Measurements from ENCODE around the gene REPS1.

The REPS1 gene

GRCh38 chr6:138964012-138964411 lies 24.0 kb downstream of the REPS1 start:
- Histone ChIP-seq H3K79me2 (ENCODE audit: control insufficient read depth, insufficient read depth, low read length) (peaks cover 36% of the 10 kb centered on the region), H3K18ac (ENCODE audit: low read length) (no peak overlapping the region), H2BK120ac (ENCODE audit: low read depth, low read length) (no peak overlapping the region), H2BK5ac (ENCODE audit: low read length) (no peak overlapping the region), H3K27me3 (ENCODE audit: insufficient read depth, low read length, poor library complexity) (no peaks in the 10 kb centered on the region), H3K36me3 (ENCODE audit: control insufficient read depth, insufficient read depth, low read length) (no peaks in the 10 kb centered on the region), H4K8ac (ENCODE audit: low read depth, low read length) (no peak overlapping the region), H4K5ac (ENCODE audit: low read length) (no peak overlapping the region), H3K9ac (ENCODE audit: low read length) (no peak overlapping the region), H3K4me1 (ENCODE audit: control insufficient read depth, low read depth, low read length) (no peaks in the 10 kb centered on the region), H2BK15ac (replicated peaks; ENCODE audit: low read depth) (no peak overlapping the region), H3K56ac (ENCODE audit: low read length) (no peak overlapping the region), H2AK5ac (ENCODE audit: low read length) (no peak overlapping the region), H3K79me1 (ENCODE audit: low read length) (peaks cover 6% of the 10 kb centered on the region), H3K23ac (ENCODE audit: low read length) (no peak overlapping the region), H3K4ac (ENCODE audit: low read depth, low read length) (no peak overlapping the region), H3K4me3 (ENCODE audit: low read length) (no peak overlapping the region), H3K27ac (ENCODE audit: low read depth, low read length) (no peak overlapping the region), H3K4me2 (ENCODE audit: low read length) (no peak overlapping the region)
- no peak for DNase-seq
- WGBS (ENCODE audit: extremely low coverage, insufficient coverage, low lambda C conversion rate), result no CpG with 5 or more reads among the region's 1 CpG

- WGBS (ENCODE audit: extremely low coverage, insufficient coverage, low lambda C conversion rate), result 100% methylated on average over 1 of the region's 3 CpGs
- Histone ChIP-seq H2BK15ac (replicated peaks; ENCODE audit: low read depth) (no peak overlapping the region), H3K4ac (ENCODE audit: low read depth, low read length) (no peak overlapping the region), H4K5ac (ENCODE audit: low read length) (no peak overlapping the region), H2BK5ac (ENCODE audit: low read length) (no peak overlapping the region), H3K27me3 (ENCODE audit: insufficient read depth, low read length, poor library complexity) (no peaks in the 10 kb centered on the region), H3K4me2 (ENCODE audit: low read length) (no peak overlapping the region), H4K8ac (ENCODE audit: low read depth, low read length) (no peak overlapping the region), H3K27ac (ENCODE audit: low read depth, low read length) (no peak overlapping the region), H3K23ac (ENCODE audit: low read length) (no peak overlapping the region), H3K18ac (ENCODE audit: low read length) (no peak overlapping the region), H3K4me1 (ENCODE audit: control insufficient read depth, low read depth, low read length) (no peaks in the 10 kb centered on the region), H3K56ac (ENCODE audit: low read length) (no peak overlapping the region), H2AK5ac (ENCODE audit: low read length) (no peak overlapping the region), H3K79me2 (ENCODE audit: control insufficient read depth, insufficient read depth, low read length) (peaks cover 36% of the 10 kb centered on the region), H3K36me3 (ENCODE audit: control insufficient read depth, insufficient read depth, low read length) (no peaks in the 10 kb centered on the region), H2BK120ac (ENCODE audit: low read depth, low read length) (no peak overlapping the region), H3K4me3 (ENCODE audit: low read length) (no peak overlapping the region), H3K9ac (ENCODE audit: low read length) (no peak overlapping the region), H3K79me1 (ENCODE audit: low read length) (peaks cover 6% of the 10 kb centered on the region)
- DNase-seq, result no peak
These were observed 24.5 kb downstream of the REPS1 start for GRCh38 chr6:138963531-138963930.

- peaks cover 6% of the 10 kb centered on the region for H3K79me1 ChIP-seq (ENCODE audit: low read length)
- H3K18ac ChIP-seq (ENCODE audit: low read length), result no peak overlapping the region
- H3K9ac ChIP-seq (ENCODE audit: low read length), result no peak overlapping the region
- no peaks in the 10 kb centered on the region for H3K36me3 ChIP-seq (ENCODE audit: control insufficient read depth, insufficient read depth, low read length)
- no peaks in the 10 kb centered on the region for H3K4me1 ChIP-seq (ENCODE audit: control insufficient read depth, low read depth, low read length)
- no peak overlapping the region for H3K56ac ChIP-seq (ENCODE audit: low read length)
- H3K27ac ChIP-seq (ENCODE audit: low read depth, low read length), result no peak overlapping the region
- H3K23ac ChIP-seq (ENCODE audit: low read length), result no peak overlapping the region
- no peak overlapping the region for H2BK15ac ChIP-seq (replicated peaks; ENCODE audit: low read depth)
- no peak overlapping the region for H3K4me2 ChIP-seq (ENCODE audit: low read length)
- no peak overlapping the region for H4K8ac ChIP-seq (ENCODE audit: low read depth, low read length)
- H4K5ac ChIP-seq (ENCODE audit: low read length), result no peak overlapping the region
- peaks cover 37% of the 10 kb centered on the region for H3K79me2 ChIP-seq (ENCODE audit: control insufficient read depth, insufficient read depth, low read length)
- no peak overlapping the region for H2AK5ac ChIP-seq (ENCODE audit: low read length)
- WGBS (ENCODE audit: extremely low coverage, insufficient coverage, low lambda C conversion rate), result 100% methylated on average over 2 of the region's 3 CpGs
- H3K4me3 ChIP-seq (ENCODE audit: low read length), result no peak overlapping the region
- no peak for DNase-seq
- no peak overlapping the region for H2BK5ac ChIP-seq (ENCODE audit: low read length)
- no peak overlapping the region for H2BK120ac ChIP-seq (ENCODE audit: low read depth, low read length)
- no peaks in the 10 kb centered on the region for H3K27me3 ChIP-seq (ENCODE audit: insufficient read depth, low read length, poor library complexity)
- no peak overlapping the region for H3K4ac ChIP-seq (ENCODE audit: low read depth, low read length)
These were observed 24.9 kb downstream of the REPS1 start for GRCh38 chr6:138963119-138963518.

GRCh38 chr6:138959521-138959920 lies 28.5 kb downstream of the REPS1 start:
- no peaks in the 10 kb centered on the region for H3K36me3 ChIP-seq (ENCODE audit: control insufficient read depth, insufficient read depth, low read length)
- WGBS (ENCODE audit: extremely low coverage, insufficient coverage, low lambda C conversion rate), result no CpG with 5 or more reads among the region's 3 CpGs
- H3K79me2 ChIP-seq (ENCODE audit: control insufficient read depth, insufficient read depth, low read length), result peaks cover 28% of the 10 kb centered on the region
- no peaks in the 10 kb centered on the region for H3K27me3 ChIP-seq (ENCODE audit: insufficient read depth, low read length, poor library complexity)
- no peak overlapping the region for H3K56ac ChIP-seq (ENCODE audit: low read length)
- no peak overlapping the region for H3K27ac ChIP-seq (ENCODE audit: low read depth, low read length)
- H2BK15ac ChIP-seq (replicated peaks; ENCODE audit: low read depth), result no peak overlapping the region
- H4K8ac ChIP-seq (ENCODE audit: low read depth, low read length), result no peak overlapping the region
- peaks cover 5% of the 10 kb centered on the region for H3K79me1 ChIP-seq (ENCODE audit: low read length)
- no peak for DNase-seq
- no peak overlapping the region for H2AK5ac ChIP-seq (ENCODE audit: low read length)
- no peak overlapping the region for H2BK120ac ChIP-seq (ENCODE audit: low read depth, low read length)
- no peak overlapping the region for H3K4me3 ChIP-seq (ENCODE audit: low read length)
- H3K18ac ChIP-seq (ENCODE audit: low read length), result no peak overlapping the region
- no peak overlapping the region for H4K5ac ChIP-seq (ENCODE audit: low read length)
- H3K4me2 ChIP-seq (ENCODE audit: low read length), result no peak overlapping the region
- H3K4ac ChIP-seq (ENCODE audit: low read depth, low read length), result no peak overlapping the region
- no peak overlapping the region for H3K9ac ChIP-seq (ENCODE audit: low read length)
- no peak overlapping the region for H2BK5ac ChIP-seq (ENCODE audit: low read length)
- H3K4me1 ChIP-seq (ENCODE audit: control insufficient read depth, low read depth, low read length), result no peaks in the 10 kb centered on the region
- H3K23ac ChIP-seq (ENCODE audit: low read length), result no peak overlapping the region

GRCh38 chr6:138958595-138958994 lies 29.5 kb downstream of the REPS1 start:
- peaks cover 28% of the 10 kb centered on the region for H3K79me2 ChIP-seq (ENCODE audit: control insufficient read depth, insufficient read depth, low read length)
- H3K36me3 ChIP-seq (ENCODE audit: control insufficient read depth, insufficient read depth, low read length), result no peaks in the 10 kb centered on the region
- H3K4me1 ChIP-seq (ENCODE audit: control insufficient read depth, low read depth, low read length), result no peaks in the 10 kb centered on the region
- no peak overlapping the region for H4K8ac ChIP-seq (ENCODE audit: low read depth, low read length)
- no peak overlapping the region for H3K27ac ChIP-seq (ENCODE audit: low read depth, low read length)
- H3K9ac ChIP-seq (ENCODE audit: low read length), result no peak overlapping the region
- no peak overlapping the region for H3K18ac ChIP-seq (ENCODE audit: low read length)
- H2AK5ac ChIP-seq (ENCODE audit: low read length), result no peak overlapping the region
- no peak for DNase-seq
- no peak overlapping the region for H3K4ac ChIP-seq (ENCODE audit: low read depth, low read length)
- H3K79me1 ChIP-seq (ENCODE audit: low read length), result peaks cover 5% of the 10 kb centered on the region
- no peak overlapping the region for H3K4me2 ChIP-seq (ENCODE audit: low read length)
- H2BK5ac ChIP-seq (ENCODE audit: low read length), result no peak overlapping the region
- no peak overlapping the region for H2BK15ac ChIP-seq (replicated peaks; ENCODE audit: low read depth)
- H3K23ac ChIP-seq (ENCODE audit: low read length), result no peak overlapping the region
- H3K4me3 ChIP-seq (ENCODE audit: low read length), result no peak overlapping the region
- WGBS (ENCODE audit: extremely low coverage, insufficient coverage, low lambda C conversion rate), result no CpG with 5 or more reads among the region's 1 CpG
- H3K27me3 ChIP-seq (ENCODE audit: insufficient read depth, low read length, poor library complexity), result no peaks in the 10 kb centered on the region
- H3K56ac ChIP-seq (ENCODE audit: low read length), result no peak overlapping the region
- H2BK120ac ChIP-seq (ENCODE audit: low read depth, low read length), result no peak overlapping the region
- no peak overlapping the region for H4K5ac ChIP-seq (ENCODE audit: low read length)

- H4K8ac ChIP-seq (ENCODE audit: low read depth, low read length), result no peak overlapping the region
- no peak for DNase-seq
- H2AK5ac ChIP-seq (ENCODE audit: low read length), result no peak overlapping the region
- no peak overlapping the region for H3K4me3 ChIP-seq (ENCODE audit: low read length)
- no peak overlapping the region for H4K5ac ChIP-seq (ENCODE audit: low read length)
- H3K56ac ChIP-seq (ENCODE audit: low read length), result no peak overlapping the region
- H3K79me2 ChIP-seq (ENCODE audit: control insufficient read depth, insufficient read depth, low read length), result peaks cover 26% of the 10 kb centered on the region
- no peak overlapping the region for H3K9ac ChIP-seq (ENCODE audit: low read length)
- H3K27ac ChIP-seq (ENCODE audit: low read depth, low read length), result no peak overlapping the region
- WGBS (ENCODE audit: extremely low coverage, insufficient coverage, low lambda C conversion rate), result 100% methylated on average over 1 of the region's 2 CpGs
- H2BK15ac ChIP-seq (replicated peaks; ENCODE audit: low read depth), result no peak overlapping the region
- no peak overlapping the region for H3K18ac ChIP-seq (ENCODE audit: low read length)
- H2BK5ac ChIP-seq (ENCODE audit: low read length), result no peak overlapping the region
- H3K4me1 ChIP-seq (ENCODE audit: control insufficient read depth, low read depth, low read length), result no peaks in the 10 kb centered on the region
- H3K36me3 ChIP-seq (ENCODE audit: control insufficient read depth, insufficient read depth, low read length), result no peaks in the 10 kb centered on the region
- peaks cover 5% of the 10 kb centered on the region for H3K79me1 ChIP-seq (ENCODE audit: low read length)
- H3K4ac ChIP-seq (ENCODE audit: low read depth, low read length), result no peak overlapping the region
- H3K4me2 ChIP-seq (ENCODE audit: low read length), result no peak overlapping the region
- H3K27me3 ChIP-seq (ENCODE audit: insufficient read depth, low read length, poor library complexity), result no peaks in the 10 kb centered on the region
- H3K23ac ChIP-seq (ENCODE audit: low read length), result no peak overlapping the region
- no peak overlapping the region for H2BK120ac ChIP-seq (ENCODE audit: low read depth, low read length)
These were observed 30.1 kb downstream of the REPS1 start for GRCh38 chr6:138957903-138958302.

Data from mesendoderm (in vitro differentiated cells).